ENCODE data around the gene KIAA0930. TPM values are rescaled to one million over a fixed set of nuclear protein-coding genes. Genes with fewer than 3 reads are reported as not detected.
"Not testable (repeated sequence)": the region's sequence is repeated elsewhere in the genome, so short reads cannot be mapped to it uniquely, and the experiment has no call there.

Gene KIAA0930
- total and polyA plus RNA-seq, 2 donors (not counting 1 experiment from before 2014, with no cell fraction given): 27.0 to 46.8 TPM

- Mint-ChIP-seq H3K4me3 (no peak overlapping the region), H3K9me3 (ENCODE audit: insufficient read depth) (no peaks in the 10 kb centered on the region), H3K4me1 (no peaks in the 10 kb centered on the region), H3K27ac (no peak overlapping the region), H3K27me3 (no peaks in the 10 kb centered on the region)
- H3K4me3 ChIP-seq (ENCODE audit: control extremely low read depth in 1 of 5, extremely low read depth in 1 of 5, insufficient read depth in 1 of 5, low read depth in 2 of 5, low read length in 4 of 5): no peak overlapping the region
- peaks cover 0 to 40% of the 10 kb centered on the region in 2 experiments for H3K36me3 ChIP-seq (replicated peaks in 1 of 2; ENCODE audit: control extremely low read depth in 1 of 2, control insufficient read depth in 1 of 2, extremely low read depth in 1 of 2, insufficient read depth in 2 of 2, low read length in 1 of 2)
- no peaks in the 10 kb centered on the region for H3K79me2 ChIP-seq (ENCODE audit: control insufficient read depth, insufficient read depth, low read length)
- H3K27me3 ChIP-seq (replicated peaks in 1 of 4; ENCODE audit: control extremely low read depth in 1 of 4, control insufficient read depth in 3 of 4, insufficient read depth in 4 of 4, low read length in 3 of 4): no peaks in the 10 kb centered on the region
- no peaks in the 10 kb centered on the region for H3K9me3 ChIP-seq (ENCODE audit: control extremely low read depth in 1 of 3, control insufficient read depth in 2 of 3, insufficient read depth in 1 of 3, low read length in 2 of 3)
- no peak overlapping the region for H3K4me2 ChIP-seq (replicated peaks; ENCODE audit: low read depth, low read length, poor library complexity, severe bottlenecking)
- intact Hi-C loops (cut with micrococcal nuclease): no loop called here
- 97% methylated on average over 17 of the region's 17 CpGs for WGBS (ENCODE audit: insufficient coverage)
- H3K27ac ChIP-seq (ENCODE audit: low read length in 2 of 2): no peak overlapping the region
- H2AFZ ChIP-seq (ENCODE audit: insufficient read depth, low read depth, low read length, poor library complexity, severe bottlenecking): no peak overlapping the region
- DNase-seq (no peak), ATAC-seq (ENCODE audit: low read depth) (no peak)
- POLR2A ChIA-PET: no interaction called here
- H4K20me1 ChIP-seq (ENCODE audit: control insufficient read depth, insufficient read depth, low read length, poor library complexity, severe bottlenecking): no peaks in the 10 kb centered on the region
- no peaks in the 10 kb centered on the region for H3K4me1 ChIP-seq (ENCODE audit: control insufficient read depth in 2 of 2, insufficient read depth in 2 of 2, low read length in 2 of 2)
- no peak for TF ChIP-seq EZH2 (IDR thresholded peaks at IDR 0.05; ENCODE audit: borderline replicate concordance, insufficient read depth, low read depth, low read length, poor library complexity, severe bottlenecking)
- no peak for TF ChIP-seq CTCF (IDR thresholded peaks at IDR 0.05)
- CTCF ChIA-PET: no interaction called here
- no peak overlapping the region for H3K9ac ChIP-seq (ENCODE audit: low read length)
These were observed 46.0 kb downstream of the KIAA0930 start for GRCh38 chr22:45194686-45195085.

DNA sequence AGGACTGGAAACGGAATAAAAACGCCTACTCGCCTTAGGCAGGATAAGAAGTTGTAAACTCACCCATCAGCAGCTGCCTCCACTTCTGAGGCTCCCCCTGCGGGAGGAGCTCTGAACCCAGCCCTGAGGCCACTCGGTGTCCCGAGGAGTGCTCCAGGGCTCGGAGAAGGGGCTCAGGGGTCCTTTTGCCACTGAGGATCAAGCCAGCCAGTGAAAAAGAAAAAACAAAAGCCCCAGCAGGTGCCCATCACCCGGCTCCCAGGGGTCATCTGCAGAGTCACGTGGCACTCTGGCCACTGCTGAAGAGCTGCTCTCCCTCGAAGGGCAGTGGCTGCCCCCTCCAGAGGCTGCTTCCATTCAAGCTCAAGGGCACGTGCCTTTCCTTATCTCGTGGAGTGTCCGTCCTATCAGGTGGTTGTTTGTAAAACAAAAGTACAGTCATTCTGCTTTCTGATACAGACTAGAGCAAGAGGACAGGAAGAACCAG is 48.0 kb downstream of the KIAA0930 start:
- ATAC-seq (ENCODE audit: low read depth): no peak
- no peaks in the 10 kb centered on the region for H3K4me1 ChIP-seq (ENCODE audit: control insufficient read depth in 2 of 2, insufficient read depth in 2 of 2, low read length in 2 of 2)
- no peak overlapping the region for H3K4me3 ChIP-seq (ENCODE audit: control extremely low read depth in 1 of 5, extremely low read depth in 1 of 5, insufficient read depth in 1 of 5, low read depth in 2 of 5, low read length in 4 of 5)
- intact Hi-C loops (cut with micrococcal nuclease): no loop called here
- H2AFZ ChIP-seq (ENCODE audit: insufficient read depth, low read depth, low read length, poor library complexity, severe bottlenecking): no peak overlapping the region
- Mint-ChIP-seq H3K27me3 (no peaks in the 10 kb centered on the region), H3K27ac (no peak overlapping the region), H3K4me1 (no peaks in the 10 kb centered on the region), H3K4me3 (no peak overlapping the region), H3K9me3 (ENCODE audit: insufficient read depth) (no peaks in the 10 kb centered on the region)
- H3K27ac ChIP-seq (ENCODE audit: low read length in 2 of 2): no peak overlapping the region
- H4K20me1 ChIP-seq (ENCODE audit: control insufficient read depth, insufficient read depth, low read length, poor library complexity, severe bottlenecking): no peaks in the 10 kb centered on the region
- no peak overlapping the region for H3K4me2 ChIP-seq (replicated peaks; ENCODE audit: low read depth, low read length, poor library complexity, severe bottlenecking)
- ChIA-PET POLR2A (no interaction called here), CTCF (interaction anchor here (1.9 kb wide), 1 partner anchor 71 kb away, joined by 4 read pairs; no protein-coding TSS in a partner anchor)
- H3K79me2 ChIP-seq (ENCODE audit: control insufficient read depth, insufficient read depth, low read length): no peaks in the 10 kb centered on the region
- WGBS (ENCODE audit: insufficient coverage): 90% methylated on average over 13 of the region's 13 CpGs
- H3K9ac ChIP-seq (ENCODE audit: low read length): no peak overlapping the region
- H3K9me3 ChIP-seq (ENCODE audit: control extremely low read depth in 1 of 3, control insufficient read depth in 2 of 3, insufficient read depth in 1 of 3, low read length in 2 of 3): no peaks in the 10 kb centered on the region
- peaks cover 0 to 36% of the 10 kb centered on the region in 2 experiments for H3K36me3 ChIP-seq (replicated peaks in 1 of 2; ENCODE audit: control extremely low read depth in 1 of 2, control insufficient read depth in 1 of 2, extremely low read depth in 1 of 2, insufficient read depth in 2 of 2, low read length in 1 of 2)
- DNase-seq: no peak
- H3K27me3 ChIP-seq (replicated peaks in 1 of 4; ENCODE audit: control extremely low read depth in 1 of 4, control insufficient read depth in 3 of 4, insufficient read depth in 4 of 4, low read length in 3 of 4): no peaks in the 10 kb centered on the region
- TF ChIP-seq EZH2 (IDR thresholded peaks at IDR 0.05; ENCODE audit: borderline replicate concordance, insufficient read depth, low read depth, low read length, poor library complexity, severe bottlenecking) (no peak), CTCF (IDR thresholded peaks at IDR 0.05) (no peak)

DNA sequence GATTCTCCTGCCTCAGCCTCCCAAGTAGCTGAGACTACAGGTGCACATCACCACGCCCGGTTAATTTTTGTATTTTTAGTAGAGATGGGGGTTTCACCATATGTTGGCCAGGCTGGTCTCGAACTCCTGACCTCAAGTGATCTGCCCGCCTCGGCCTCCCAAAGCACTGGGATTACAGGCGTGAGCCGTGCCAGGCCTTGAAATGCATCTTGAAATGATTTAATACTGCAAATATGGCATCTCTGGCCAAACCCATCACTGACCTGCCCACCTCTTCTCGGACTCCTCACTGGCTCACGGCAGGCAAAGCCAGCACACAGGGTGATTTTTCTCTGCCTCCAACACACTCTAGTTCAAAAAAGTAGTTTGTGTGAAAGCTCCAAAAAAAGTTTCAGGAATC is 48.9 kb downstream of the KIAA0930 start:
- H3K4me3 Mint-ChIP-seq; H3K27me3 Mint-ChIP-seq; H3K27ac ChIP-seq (ENCODE audit: low read length in 2 of 2); H3K4me3 ChIP-seq (ENCODE audit: control extremely low read depth in 1 of 5, extremely low read depth in 1 of 5, insufficient read depth in 1 of 5, low read depth in 2 of 5, low read length in 4 of 5); intact Hi-C loops (cut with micrococcal nuclease); ATAC-seq (ENCODE audit: low read depth); H3K4me1 Mint-ChIP-seq; H3K27ac Mint-ChIP-seq; H3K4me1 ChIP-seq (ENCODE audit: control insufficient read depth in 2 of 2, insufficient read depth in 2 of 2, low read length in 2 of 2); H4K20me1 ChIP-seq (ENCODE audit: control insufficient read depth, insufficient read depth, low read length, poor library complexity, severe bottlenecking); DNase-seq; H3K4me2 ChIP-seq (replicated peaks; ENCODE audit: low read depth, low read length, poor library complexity, severe bottlenecking); H3K79me2 ChIP-seq (ENCODE audit: control insufficient read depth, insufficient read depth, low read length); H2AFZ ChIP-seq (ENCODE audit: insufficient read depth, low read depth, low read length, poor library complexity, severe bottlenecking); H3K9me3 ChIP-seq (ENCODE audit: control extremely low read depth in 1 of 3, control insufficient read depth in 2 of 3, insufficient read depth in 1 of 3, low read length in 2 of 3); H3K27me3 ChIP-seq (replicated peaks in 1 of 4; ENCODE audit: control extremely low read depth in 1 of 4, control insufficient read depth in 3 of 4, insufficient read depth in 4 of 4, low read length in 3 of 4); H3K9me3 Mint-ChIP-seq (ENCODE audit: insufficient read depth); H3K9ac ChIP-seq (ENCODE audit: low read length): not testable (repeated sequence)
- ChIA-PET CTCF (interaction anchor here (0.6 to 1.9 kb wide), 2 partner anchors 72 to 83 kb away, joined by 3 to 4 read pairs; no protein-coding TSS in a partner anchor), POLR2A (interaction anchor here (0.7 kb wide), 1 partner anchor 76 kb away, joined by 6 read pairs; no protein-coding TSS in a partner anchor)
- H3K36me3 ChIP-seq (replicated peaks in 1 of 2; ENCODE audit: control extremely low read depth in 1 of 2, control insufficient read depth in 1 of 2, extremely low read depth in 1 of 2, insufficient read depth in 2 of 2, low read length in 1 of 2): peaks cover 0 to 29% of the 10 kb centered on the region in 2 experiments
- WGBS (ENCODE audit: insufficient coverage): 98% methylated on average over 5 of the region's 9 CpGs

Measured in B cell (primary cell).